GM18867 (cell line): Measurements from ENCODE around the gene FAM120B.
"Not testable (repeated sequence)": the region's sequence is repeated elsewhere in the genome, so short reads cannot be mapped to it uniquely, and the experiment has no call there.

Experiments used
- ATAC-seq: cut with Tn5 transposase; IDR thresholded peaks from one replicate; pipeline ENCODE4 v1.9.1; 2021; ENCODE audit warnings: mild to moderate bottlenecking, moderate library complexity; ENCODE audit not compliant: unreplicated experiment

Gene FAM120B

DNA sequence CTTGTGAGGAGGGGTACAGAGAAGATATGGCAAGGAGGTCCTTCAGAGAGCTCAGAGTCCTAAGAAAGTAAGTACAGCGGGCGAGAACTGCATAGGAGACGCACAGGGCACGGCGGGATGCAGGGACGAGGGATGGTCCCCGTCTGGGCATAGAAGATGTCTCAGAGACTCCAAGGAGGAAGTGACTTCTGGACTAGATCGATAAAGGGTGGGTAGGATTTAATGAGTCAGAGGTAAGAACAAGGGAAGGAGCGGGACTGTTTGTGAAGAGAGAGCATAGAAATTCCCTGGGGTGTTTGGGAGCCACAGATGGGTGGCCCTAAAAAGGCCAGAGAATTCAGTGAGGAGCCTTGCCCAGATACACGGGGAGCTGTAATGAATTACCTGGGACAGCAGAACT lies 69.1 kb downstream of the FAM120B start:
- ATAC-seq: no peak

DNA sequence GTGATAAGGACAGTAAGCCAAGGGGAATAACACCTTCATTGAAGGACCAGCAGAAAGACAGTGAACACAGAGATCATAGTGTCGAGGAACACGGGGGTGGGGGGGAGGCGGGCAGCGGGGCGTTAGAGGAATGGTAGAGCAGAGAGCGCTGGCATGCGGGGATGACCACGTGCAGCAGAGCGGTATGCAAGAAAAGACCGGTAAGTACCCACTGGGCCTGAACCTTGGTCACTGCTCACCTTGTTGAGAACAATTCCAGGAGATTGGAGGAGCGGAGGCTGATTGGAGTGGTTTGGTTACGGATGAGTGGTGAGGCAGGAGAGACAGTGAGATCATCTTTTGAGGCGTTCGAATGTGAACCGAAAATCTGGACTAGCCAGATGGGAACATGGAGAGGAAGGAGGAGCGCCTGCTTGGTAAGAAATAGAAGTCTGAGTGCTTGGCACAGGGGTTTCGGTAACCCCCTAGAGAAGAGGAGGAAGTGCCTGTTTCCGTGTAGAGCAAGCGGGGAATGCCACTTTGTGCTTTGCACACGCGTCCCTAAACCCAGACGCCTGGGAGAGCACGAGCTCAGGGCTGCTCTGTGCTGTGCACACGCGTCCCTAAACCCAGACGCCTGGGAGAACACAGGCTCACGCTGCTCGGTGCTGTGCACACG lies 70.0 kb downstream of the FAM120B start:
- no peak for ATAC-seq

DNA sequence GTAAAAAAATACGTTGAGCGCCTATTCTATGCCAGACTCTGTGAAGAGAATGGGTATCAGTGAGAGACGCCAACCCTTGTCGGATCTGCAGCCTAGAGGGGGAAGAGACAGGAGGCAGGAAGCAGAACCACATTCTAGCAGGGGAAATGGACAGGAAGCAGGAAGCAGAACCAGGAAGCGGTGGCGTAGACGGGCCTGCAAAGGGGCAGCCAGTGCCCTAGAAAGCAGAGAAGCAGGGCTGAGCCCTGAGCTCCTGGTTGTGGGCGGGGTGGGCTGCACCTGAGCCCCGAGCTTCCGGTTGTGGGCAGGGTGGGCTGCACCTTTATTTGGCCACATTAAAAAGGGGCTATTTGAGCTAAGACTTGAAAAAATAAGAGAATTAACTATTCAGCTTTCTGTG lies 71.9 kb downstream of the FAM120B start:
- ATAC-seq: no peak

DNA sequence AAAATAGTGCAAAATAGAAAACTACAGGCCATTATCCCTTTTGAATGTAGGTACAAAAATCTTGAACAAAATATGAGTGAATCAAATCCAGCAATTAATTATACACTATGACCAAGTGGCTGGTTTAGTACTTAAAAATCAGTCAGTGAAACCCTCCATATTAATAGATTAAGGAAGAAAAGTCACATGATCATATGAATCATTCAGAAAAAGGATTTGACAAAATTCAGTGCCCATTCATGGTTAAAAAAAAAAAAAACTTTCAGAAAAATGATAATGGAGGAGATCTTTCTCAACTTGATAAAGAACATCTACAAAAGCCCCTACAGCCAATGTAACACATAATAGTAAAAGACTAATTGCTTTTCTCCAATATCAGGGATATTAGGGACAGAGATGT lies 75.0 kb downstream of the FAM120B start:
- ATAC-seq: no peak

DNA sequence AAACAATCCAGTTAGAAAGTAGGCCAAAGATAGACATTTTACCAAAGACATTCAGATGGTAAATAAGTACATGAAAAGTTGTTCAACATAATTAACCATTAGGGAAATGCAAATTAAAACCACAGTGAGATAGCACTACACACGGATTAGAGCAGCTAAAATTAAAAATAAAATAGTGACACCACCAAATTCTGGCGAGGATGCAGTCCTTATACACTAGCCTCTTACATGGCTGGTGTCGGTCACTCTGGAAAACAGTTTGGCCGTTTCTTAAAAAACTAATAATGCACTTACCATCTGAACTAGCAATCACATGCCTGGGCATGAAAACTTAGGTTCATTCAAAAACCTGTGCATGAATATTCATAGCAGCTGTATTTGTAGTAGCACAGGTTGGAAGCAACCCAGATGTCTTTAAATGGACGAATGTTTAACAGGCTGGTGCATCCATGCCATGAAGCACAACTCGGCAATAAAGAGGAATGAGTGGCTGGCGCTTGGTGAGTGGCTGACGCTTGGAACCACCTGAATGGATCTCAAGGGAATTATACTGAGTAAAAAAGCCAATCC lies 77.0 kb downstream of the FAM120B start:
- no peak for ATAC-seq

DNA sequence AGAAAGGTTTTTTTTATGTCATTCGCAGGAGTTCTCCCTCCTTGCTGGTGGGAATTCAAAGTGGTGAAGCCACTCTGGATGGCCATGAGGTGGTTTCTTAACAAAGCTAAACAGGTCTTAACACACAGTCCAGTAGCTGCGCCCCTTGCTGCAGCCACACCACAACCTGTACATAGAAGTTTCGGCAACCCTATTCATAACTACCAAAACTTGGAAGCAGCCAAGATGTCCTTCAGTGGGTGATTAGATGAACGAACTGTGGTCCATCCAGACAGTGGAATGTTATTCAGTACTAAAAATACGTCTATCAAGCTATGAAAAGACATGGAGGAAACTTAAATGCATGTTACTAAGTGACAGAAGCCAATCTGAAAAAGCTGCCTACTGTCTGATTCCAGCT lies 78.9 kb downstream of the FAM120B start:
- no peak for ATAC-seq

DNA sequence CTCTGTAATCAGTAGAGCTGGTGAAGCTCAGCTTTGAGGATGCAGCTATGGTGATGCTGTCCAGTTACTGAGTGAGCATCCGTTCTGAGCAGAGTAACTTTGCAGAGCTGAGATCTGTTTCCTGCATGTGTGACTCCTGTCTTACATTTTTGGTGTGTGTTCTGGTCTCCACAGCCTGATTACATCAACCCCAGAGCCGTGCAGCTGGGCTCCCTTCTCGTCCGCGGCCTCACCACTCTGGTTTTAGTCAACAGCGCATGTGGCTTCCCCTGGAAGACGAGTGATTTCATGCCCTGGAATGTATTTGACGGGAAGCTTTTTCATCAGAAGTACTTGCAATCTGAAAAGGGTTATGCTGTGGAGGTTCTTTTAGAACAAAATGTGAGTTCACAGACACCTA lies 81.6 kb downstream of the FAM120B start:
- ATAC-seq: no peak

DNA sequence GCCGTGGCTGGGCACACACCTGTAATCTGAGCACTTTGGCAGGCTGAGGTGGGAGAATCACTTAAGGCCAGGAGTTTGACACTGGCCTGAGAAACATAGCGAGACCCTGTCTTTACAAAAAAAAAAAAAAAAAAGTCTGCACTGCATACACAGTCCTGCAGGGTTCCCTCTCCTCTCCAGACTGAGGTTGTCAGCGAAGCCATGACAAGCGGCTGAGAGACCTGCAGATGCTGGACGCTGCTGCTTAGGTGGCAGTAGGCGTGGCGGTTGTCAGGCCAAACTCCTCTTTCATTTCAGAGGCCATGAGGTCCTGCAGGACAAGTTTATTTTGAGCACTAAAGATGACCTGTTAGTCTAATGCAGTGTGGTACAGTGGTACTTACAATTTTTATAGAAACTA lies 86.5 kb downstream of the FAM120B start:
- ATAC-seq: no peak

DNA sequence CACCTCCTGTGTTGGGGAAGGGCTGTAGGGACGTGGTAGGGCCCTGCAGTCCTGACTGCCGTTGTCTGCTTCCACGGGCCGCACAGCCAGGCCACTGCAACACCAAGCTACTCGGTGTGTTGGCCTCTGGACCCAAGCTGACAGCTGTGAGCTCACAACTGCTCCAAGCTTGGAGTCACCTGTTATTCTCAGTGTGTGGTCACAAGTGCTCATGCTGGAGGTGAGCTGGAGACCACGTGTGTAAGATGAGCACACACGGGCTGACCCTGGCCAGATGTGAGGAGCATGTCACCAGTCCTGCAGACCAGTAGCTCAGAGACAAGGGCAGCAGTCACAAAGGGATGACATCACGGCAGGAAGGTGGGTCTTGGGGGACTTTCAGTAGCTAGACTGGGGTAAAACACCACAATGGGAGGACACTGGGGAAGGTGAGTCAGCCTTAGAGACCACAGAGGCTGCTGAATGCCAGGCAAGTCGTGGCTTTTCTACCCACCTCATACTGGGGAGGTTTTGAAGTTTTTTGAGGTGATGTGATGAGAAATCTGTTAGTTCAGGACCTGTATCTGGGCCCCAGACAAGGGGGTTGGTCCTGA lies 87.3 kb downstream of the FAM120B start:
- no peak for ATAC-seq

DNA sequence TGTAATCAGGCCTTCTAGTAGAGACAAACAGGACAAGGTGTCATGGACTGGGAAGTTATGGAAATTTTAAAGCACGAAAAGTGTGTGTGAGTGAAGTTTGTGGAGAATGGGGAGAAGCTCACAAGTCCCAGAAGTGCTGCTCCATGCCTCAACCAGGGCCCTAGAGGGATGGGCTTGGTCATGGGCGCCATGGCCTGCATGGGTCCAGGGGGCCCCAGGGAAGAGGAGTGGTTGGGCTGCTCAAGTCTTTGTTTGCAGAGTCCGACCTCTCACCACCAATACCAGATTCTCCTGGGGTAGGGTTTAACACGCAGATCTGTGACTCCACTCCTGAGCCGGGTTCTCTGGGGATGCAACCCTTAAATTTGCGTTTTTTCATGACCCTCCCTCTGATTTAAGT lies 88.4 kb downstream of the FAM120B start:
- no peak for ATAC-seq

DNA sequence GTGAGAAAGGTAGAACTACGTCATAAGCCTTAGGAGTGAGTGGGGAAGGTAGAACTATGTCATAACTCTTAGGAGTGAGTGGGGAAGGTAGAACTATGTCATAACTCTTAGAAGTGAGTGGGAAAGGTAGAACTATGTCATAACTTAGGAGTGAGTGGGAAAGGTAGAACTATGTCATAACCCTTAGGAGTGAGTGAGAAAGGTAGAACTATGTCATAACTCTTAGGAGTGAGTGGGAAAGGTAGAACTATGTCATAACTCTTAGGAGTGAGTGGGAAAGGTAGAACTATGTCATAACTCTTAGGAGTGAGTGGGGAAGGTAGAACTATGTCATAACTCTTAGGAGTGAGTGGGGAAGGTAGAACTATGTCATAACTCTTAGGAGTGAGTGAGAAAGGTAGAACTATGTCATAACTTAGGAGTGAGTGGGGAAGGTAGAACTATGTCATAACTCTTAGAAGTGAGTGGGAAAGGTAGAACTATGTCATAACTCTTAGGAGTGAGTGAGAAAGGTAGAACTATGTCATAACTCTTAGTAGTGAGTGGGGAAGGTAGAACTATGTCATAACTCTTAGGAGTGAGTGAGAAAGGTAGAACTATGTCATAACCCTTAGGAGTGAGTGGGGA lies 92.3 kb downstream of the FAM120B start:
- not testable (repeated sequence) for ATAC-seq

DNA sequence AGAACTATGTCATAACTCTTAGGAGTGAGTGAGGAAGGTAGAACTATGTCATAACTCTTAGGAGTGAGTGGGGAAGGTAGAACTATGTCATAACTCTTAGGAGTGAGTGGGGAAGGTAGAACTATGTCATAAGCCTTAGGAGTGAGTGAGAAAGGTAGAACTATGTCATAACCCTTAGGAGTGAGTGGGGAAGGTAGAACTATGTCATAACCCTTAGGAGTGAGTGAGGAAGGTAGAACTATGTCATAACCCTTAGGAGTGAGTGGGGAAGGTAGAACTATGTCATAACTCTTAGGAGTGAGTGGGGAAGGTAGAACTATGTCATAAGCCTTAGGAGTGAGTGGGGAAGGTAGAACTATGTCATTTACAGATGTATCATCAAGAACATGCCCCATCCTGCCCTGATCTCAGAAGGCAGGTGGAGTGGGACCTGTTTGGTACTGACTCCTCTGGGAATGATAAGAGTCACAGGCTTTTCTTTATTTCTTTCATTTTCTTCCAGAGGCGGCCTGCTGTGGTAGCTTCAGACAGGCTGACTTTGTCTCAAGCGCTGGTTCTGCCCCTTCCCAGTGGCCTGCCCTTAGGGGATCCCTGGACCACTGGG lies 93.5 kb downstream of the FAM120B start:
- ATAC-seq: not testable (repeated sequence)

DNA sequence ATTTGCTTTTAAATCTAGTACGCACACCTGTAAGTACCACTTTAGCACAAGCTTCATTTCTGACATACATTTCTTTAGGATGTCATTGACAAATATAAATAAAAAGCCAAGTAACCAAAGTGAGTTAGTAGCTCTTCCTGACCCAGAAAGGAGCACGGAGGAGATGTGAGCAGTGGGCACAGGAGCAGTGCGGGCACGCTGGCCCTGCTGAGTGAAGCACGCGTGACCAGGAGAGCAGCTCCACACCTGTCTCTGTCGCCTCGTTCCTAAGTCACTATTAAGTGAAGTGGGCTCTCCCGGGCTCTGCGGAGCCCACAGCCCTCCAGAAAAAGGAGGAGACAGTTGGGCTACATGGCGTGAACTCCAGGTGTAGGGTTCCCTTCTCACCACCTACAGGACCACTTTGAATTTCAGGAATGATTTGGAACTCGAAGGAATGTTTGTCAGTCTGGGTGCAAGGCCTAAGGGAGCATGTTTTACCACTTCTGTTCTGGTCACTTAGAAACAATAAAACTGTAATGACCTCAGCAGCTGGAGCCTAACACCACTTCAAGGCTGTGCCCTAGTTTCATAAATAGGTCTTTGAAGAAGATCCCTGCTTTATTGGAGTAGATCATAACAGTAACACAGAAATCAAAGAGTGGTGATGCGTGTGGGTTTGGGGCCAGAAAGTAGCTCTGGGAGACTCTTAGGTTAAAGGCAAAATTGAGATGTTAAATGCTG lies 95.9 kb downstream of the FAM120B start:
- ATAC-seq: no peak

DNA sequence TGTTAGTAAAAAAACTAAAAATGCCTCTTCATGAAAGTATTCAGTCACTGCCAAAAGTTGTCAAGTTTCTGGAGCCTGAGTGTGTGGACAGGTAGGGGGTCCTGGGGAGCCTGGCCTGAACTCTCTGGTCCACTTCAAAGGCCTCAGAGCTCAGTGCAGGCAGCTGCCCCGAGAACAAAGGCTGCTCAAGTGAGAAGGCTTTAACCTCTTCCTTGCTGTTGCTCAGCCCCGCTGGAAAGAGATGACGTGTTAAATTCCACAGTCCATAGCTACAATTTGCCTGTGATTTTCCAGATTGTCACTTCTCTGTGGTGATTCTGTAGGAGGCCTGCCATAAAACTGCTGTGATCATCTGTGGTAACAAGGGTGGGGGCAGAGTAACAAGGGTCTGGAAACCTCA lies 96.9 kb downstream of the FAM120B start:
- ATAC-seq: no peak

DNA sequence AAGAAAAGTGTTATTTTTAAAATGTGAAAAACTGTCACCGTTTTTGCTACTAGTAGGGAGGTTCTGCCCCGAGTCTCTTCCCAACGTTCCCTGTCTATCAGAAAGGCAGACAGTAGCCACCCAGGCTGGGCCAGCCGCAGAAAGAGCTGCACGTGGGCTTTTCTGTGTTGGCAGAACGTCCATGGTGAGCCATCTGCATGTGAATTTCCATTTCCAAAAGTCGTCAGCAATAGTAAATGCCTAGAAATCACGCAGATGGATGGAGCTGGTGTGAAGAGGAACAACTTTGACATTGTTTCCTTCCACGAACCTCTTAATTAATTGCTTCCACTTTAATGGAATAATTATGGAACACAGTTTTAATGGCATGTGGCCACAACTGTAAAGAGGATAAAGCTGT lies 97.5 kb downstream of the FAM120B start:
- no peak for ATAC-seq

DNA sequence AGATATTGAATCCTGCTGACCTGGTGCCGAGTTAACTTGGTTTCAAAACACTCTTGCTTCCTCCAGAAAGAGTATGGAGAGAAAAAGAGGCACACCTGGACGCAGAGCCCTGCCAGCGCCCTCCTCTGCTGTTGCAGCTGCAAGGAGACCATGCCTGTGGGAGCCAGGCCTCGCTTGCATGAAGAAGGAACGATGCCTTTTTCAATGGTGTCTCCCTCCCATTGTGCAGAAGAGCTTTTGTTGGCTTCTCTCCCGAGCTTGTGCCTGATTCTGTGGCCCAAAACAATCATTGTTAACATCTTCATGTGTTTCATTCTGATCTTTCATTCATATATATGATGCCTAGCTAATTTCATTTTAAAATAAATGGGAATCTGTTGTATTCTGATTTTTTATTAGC lies 98.1 kb downstream of the FAM120B start:
- ATAC-seq: no peak

DNA sequence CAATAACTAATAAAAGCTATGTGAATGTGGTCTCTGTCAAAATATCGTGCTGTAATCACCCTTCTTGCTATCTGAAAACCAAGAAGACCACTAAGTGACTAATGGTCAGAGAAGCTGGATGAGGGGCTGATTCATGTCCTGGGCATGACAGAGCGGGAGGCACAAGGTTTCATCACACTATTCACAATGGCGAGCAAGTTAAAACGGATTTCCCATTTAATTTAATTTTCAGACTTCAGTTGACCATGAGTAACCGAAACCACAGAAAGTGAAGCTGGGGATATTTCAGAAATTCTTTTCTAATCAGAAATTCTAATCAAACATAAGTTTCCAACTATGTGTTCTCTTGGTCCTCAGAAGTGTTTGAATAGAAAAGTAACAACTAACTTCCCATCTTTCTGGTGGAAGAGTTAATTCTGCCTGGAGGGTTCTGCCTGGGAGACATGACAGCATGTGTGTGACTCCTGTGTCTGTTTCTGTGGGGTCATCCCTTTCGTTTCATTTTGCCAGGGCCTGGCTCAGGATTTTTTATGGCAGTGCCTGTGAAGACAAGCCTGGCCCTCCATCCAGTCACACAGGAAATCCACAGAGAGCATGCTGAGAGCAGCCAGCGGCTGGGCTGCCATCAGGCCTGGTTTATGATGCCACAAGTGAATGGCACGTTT lies 98.9 kb downstream of the FAM120B start:
- ATAC-seq: no peak

DNA sequence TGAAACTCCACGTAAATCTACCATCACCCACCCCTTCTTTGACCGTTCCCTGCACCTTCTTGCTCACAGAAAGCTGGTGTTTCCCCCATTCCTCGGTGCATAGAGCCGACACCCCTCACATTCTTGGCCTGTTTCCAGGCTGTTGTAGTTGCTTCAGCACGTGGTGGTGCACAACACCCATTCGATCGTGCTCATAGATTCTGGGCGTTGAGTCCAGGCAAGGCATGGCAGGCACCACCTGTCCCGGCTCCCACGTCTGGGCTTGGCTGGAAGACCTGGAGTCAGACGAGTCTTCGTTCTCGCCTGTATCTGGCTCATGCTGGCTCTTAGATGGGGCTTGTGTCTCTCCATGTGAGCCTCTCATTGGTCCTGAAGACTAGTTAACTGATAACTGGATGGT lies 100.6 kb downstream of the FAM120B start:
- ATAC-seq: no peak

DNA sequence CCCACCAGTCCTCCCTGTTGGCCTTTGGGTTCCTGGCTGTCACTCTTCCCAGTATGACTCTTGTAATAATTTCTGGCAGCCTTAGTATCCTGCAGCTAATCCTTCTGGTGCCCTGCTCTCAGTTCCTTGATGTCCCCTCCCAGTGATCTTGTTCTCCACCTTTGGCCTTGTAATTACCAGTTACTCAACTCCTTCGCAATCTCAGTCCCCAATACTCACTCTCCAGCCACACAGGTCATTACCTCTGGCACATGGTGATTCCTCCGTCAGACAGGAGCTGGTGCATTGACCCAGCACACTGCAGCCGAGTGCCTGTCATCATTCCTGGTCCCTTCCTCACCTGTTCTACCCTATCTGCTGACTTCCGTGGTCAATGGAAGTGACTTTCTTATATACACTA lies 101.4 kb downstream of the FAM120B start:
- ATAC-seq: no peak

DNA sequence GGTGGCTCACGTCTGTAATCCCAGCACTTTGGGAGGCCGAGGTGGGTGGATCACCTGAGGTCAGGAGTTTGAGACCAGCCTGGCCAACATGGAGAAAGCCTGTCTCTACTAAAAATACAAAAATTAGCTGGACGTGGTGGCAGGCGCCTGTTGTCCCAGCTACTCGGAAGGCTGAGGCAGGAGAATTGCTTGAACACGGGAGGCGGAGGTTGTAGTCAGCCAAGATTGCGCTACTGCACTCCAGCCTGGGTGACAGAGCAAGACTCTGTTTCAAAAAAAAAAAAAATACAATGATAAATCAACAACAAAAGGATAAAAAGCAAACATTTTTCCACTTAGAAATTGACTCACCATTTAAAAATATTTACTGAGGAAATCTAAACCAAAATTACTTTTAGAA lies 103.2 kb downstream of the FAM120B start:
- not testable (repeated sequence) for ATAC-seq

DNA sequence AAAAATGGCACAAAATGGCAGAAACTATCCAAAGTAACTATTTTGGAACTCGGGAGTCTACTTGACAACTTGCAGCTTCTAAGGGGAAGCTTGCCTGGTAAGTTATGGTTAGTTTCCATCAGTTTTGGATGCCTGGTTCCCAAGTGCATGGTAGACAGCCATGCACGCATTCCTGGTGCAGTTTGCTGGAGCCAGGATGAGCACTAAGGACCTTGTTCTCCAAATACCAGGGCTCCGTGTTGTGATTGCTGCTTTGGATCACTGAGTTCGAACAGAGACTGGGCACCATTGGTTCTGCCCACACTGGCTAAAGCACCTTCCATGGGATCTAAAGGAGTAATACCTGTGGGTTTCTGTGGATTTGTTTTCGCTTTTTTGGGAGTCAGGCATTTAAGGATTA lies 103.7 kb downstream of the FAM120B start:
- no peak for ATAC-seq
